Measurements from ENCODE around the gene PLA2G12B. TPM values are rescaled to one million over a fixed set of nuclear protein-coding genes. Genes with fewer than 3 reads are reported as not detected.
"Not testable (repeated sequence)": the region's sequence is repeated elsewhere in the genome, so short reads cannot be mapped to it uniquely, and the experiment has no call there.

PLA2G12B gene
- total and polyA plus RNA-seq, 2 donors from 2014 or later: 0.66 to 10.3 TPM

DNA sequence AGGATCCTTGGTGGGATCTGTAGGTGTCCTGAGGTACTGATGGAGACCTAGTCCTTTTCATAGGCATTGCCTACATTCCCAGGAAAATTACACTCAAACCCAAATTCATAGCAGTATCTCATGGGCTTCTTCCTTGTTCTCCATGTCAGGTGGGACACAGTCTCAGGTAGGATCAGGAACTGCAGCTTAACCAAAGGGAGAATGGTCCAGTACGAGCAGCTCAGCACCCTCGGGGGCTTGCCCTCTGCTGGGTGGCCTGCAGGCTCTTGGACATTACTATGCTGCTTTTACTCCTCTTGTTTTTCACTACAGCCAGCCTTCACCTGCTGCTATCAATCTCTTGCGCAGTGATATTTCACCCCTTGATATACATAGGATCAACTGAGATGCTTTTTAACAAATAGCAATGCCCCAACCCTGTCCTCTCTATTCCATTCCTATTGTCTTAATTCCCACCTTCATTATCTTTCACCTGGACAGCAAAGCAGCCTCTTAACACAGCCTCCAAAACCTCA, 28.6 kb downstream of the PLA2G12B start:
- no peak overlapping the region for H3K27ac ChIP-seq (ENCODE audit: low read depth in 2 of 2, low read length in 2 of 2)
- H3K27me3 ChIP-seq (ENCODE audit: control insufficient read depth, insufficient read depth, low read length): no peaks in the 10 kb centered on the region
- no peak overlapping the region for H3K9ac ChIP-seq (ENCODE audit: low read length in 3 of 3)
- TF ChIP-seq, protein P1, sequence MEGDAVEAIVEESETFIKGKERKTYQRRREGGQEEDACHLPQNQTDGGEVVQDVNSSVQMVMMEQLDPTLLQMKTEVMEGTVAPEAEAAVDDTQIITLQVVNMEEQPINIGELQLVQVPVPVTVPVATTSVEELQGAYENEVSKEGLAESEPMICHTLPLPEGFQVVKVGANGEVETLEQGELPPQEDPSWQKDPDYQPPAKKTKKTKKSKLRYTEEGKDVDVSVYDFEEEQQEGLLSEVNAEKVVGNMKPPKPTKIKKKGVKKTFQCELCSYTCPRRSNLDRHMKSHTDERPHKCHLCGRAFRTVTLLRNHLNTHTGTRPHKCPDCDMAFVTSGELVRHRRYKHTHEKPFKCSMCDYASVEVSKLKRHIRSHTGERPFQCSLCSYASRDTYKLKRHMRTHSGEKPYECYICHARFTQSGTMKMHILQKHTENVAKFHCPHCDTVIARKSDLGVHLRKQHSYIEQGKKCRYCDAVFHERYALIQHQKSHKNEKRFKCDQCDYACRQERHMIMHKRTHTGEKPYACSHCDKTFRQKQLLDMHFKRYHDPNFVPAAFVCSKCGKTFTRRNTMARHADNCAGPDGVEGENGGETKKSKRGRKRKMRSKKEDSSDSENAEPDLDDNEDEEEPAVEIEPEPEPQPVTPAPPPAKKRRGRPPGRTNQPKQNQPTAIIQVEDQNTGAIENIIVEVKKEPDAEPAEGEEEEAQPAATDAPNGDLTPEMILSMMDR (IDR thresholded peaks at IDR 0.05; ENCODE audit: borderline replicate concordance, extremely low read depth, insufficient read depth): no peak
- no peak for FAIRE-seq
- no peaks in the 10 kb centered on the region for H3K36me3 ChIP-seq (ENCODE audit: control insufficient read depth in 2 of 3, insufficient read depth in 3 of 3, low read length in 3 of 3)
- no peak for DNase-seq
- intact Hi-C loops (cut with DNase I): no loop called here
- H3K9me3 ChIP-seq (ENCODE audit: control insufficient read depth in 2 of 3, insufficient read depth in 1 of 3, low read length in 3 of 3): peaks cover 0 to 4% (median 3%) of the 10 kb centered on the region in 3 donors
- no peak overlapping the region for H3K4me3 ChIP-seq (ENCODE audit: low read length in 3 of 3)
- no peaks in the 10 kb centered on the region for H3K4me1 ChIP-seq (ENCODE audit: control insufficient read depth in 2 of 3, insufficient read depth in 2 of 3, low read depth in 1 of 3, low read length in 3 of 3)

DNA sequence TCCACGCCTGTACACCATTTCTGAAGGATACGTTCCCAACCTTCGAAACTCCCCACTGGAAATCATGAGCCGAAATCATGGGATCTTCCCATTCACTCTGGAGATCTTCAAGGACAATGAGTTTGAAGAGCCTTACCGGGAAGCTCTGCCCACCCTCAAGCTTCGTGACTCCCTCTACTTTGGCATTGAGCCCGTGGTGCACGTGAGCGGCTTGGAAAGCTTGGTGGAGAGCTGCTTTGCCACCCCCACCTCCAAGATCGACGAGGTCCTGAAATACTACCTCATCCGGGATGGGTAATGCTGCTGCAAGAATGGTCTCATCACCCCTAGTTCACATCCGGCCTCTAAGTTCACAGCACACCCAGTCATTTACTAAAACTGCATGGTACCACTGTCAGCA, 30.3 kb downstream of the PLA2G12B start:
- Histone ChIP-seq H3K4me3 (ENCODE audit: low read length in 3 of 3) (no peak overlapping the region), H3K4me1 (ENCODE audit: control insufficient read depth in 2 of 3, insufficient read depth in 2 of 3, low read depth in 1 of 3, low read length in 3 of 3) (no peaks in the 10 kb centered on the region), H3K9ac (ENCODE audit: low read length in 3 of 3) (no peak overlapping the region), H3K36me3 (ENCODE audit: control insufficient read depth in 2 of 3, insufficient read depth in 3 of 3, low read length in 3 of 3) (no peaks in the 10 kb centered on the region), H3K9me3 (ENCODE audit: control insufficient read depth in 2 of 3, insufficient read depth in 1 of 3, low read length in 3 of 3) (peaks cover 0 to 4% (median 4%) of the 10 kb centered on the region in 3 donors), H3K27ac (ENCODE audit: low read depth in 2 of 2, low read length in 2 of 2) (no peak overlapping the region), H3K27me3 (ENCODE audit: control insufficient read depth, insufficient read depth, low read length) (no peaks in the 10 kb centered on the region)
- intact Hi-C loops (cut with DNase I): no loop called here
- DNase-seq (no peak), FAIRE-seq (no peak)
- TF ChIP-seq, protein P1 (IDR thresholded peaks at IDR 0.05; ENCODE audit: borderline replicate concordance, extremely low read depth, insufficient read depth): no peak

DNA sequence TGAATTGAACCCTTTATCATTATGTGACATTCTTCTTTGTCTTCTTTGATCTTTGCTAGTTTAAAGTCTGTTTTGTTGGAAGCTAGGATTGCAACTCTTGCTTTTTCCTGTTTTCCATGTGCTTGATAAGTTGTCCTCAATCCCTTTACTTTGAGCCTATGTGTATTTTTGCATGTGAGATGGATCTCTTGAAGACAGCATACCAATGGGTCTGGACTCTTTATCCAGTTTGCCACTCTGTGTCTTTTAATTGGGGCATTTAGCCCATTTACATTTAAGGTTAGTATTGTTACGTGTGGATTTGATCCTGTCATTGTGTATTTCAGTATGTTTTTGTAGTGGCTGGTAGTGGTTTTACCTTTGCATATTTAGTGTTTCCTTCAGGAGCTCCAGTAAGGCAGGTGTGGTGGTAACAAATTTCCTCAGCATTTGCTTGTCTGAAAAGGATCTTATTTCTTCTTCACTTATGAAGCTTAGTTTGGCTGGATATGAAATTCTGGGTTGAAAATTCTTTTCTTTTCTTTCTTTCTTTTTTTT, 33.4 kb downstream of the PLA2G12B start:
- DNase-seq; H3K27me3 ChIP-seq (ENCODE audit: control insufficient read depth, insufficient read depth, low read length); H3K4me3 ChIP-seq (ENCODE audit: low read length in 3 of 3); H3K4me1 ChIP-seq (ENCODE audit: control insufficient read depth in 2 of 3, insufficient read depth in 2 of 3, low read depth in 1 of 3, low read length in 3 of 3); H3K27ac ChIP-seq (ENCODE audit: low read depth in 2 of 2, low read length in 2 of 2); FAIRE-seq; H3K36me3 ChIP-seq (ENCODE audit: control insufficient read depth in 2 of 3, insufficient read depth in 3 of 3, low read length in 3 of 3); H3K9ac ChIP-seq (ENCODE audit: low read length in 3 of 3); H3K9me3 ChIP-seq (ENCODE audit: control insufficient read depth in 2 of 3, insufficient read depth in 1 of 3, low read length in 3 of 3); intact Hi-C loops (cut with DNase I): not testable (repeated sequence)

DNA sequence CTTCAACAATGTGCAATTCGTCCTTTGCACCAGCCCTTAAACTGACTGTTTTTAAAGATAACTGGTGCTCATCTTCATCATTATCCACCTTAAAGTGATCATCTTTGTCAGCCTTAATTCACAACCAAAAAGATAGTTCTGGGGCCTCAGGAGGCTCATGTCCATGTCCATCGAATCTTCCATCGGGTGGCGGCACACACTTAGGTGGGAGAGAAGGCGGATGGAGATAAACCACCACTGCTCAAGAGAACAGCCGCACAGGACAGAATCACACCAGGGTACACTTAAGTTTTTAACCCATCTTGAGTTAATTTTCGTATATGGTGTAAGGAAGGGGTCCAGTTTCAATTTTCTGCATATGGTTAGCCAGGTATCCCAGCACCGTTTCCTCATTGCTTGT, 36.3 kb downstream of the PLA2G12B start:
- H3K9me3 ChIP-seq (ENCODE audit: control insufficient read depth in 2 of 3, insufficient read depth in 1 of 3, low read length in 3 of 3): peaks cover 0 to 4% (median 4%) of the 10 kb centered on the region in 3 donors
- FAIRE-seq (no peak), DNase-seq (no peak)
- no peak overlapping the region for H3K9ac ChIP-seq (ENCODE audit: low read length in 3 of 3)
- TF ChIP-seq, protein P1 (IDR thresholded peaks at IDR 0.05; ENCODE audit: borderline replicate concordance, extremely low read depth, insufficient read depth): no peak
- intact Hi-C loops (cut with DNase I): no loop called here
- no peak overlapping the region for H3K4me3 ChIP-seq (ENCODE audit: low read length in 3 of 3)
- H3K4me1 ChIP-seq (ENCODE audit: control insufficient read depth in 2 of 3, insufficient read depth in 2 of 3, low read depth in 1 of 3, low read length in 3 of 3): no peaks in the 10 kb centered on the region
- no peaks in the 10 kb centered on the region for H3K36me3 ChIP-seq (ENCODE audit: control insufficient read depth in 2 of 3, insufficient read depth in 3 of 3, low read length in 3 of 3)
- no peak overlapping the region for H3K27ac ChIP-seq (ENCODE audit: low read depth in 2 of 2, low read length in 2 of 2)
- no peaks in the 10 kb centered on the region for H3K27me3 ChIP-seq (ENCODE audit: control insufficient read depth, insufficient read depth, low read length)

DNA sequence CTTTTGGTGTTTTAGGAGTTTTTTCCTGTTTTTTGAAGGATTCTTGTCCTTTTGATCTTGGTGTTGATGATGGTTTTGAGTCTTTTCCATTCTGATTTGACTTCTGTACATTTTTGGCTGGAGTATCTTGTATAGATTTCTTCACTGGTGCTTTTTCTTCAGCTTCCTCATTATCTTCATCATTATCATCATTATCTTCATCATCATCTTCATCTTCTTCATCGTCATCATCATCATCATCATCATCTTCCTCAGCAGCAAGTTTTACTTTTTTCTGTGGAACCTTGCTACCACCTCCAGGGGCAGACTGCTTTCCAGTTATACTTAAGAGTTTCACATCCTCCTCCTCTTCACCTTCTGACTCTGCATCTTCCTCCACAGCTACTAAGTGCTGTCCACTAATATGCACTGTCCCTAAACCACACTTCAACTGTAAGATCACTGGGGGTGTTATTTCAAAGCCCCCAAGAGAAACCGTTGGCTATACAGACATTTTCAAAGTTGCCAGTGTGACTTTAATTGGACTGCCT, 36.7 kb downstream of the PLA2G12B start:
- intact Hi-C loops (cut with DNase I); H3K4me1 ChIP-seq (ENCODE audit: control insufficient read depth in 2 of 3, insufficient read depth in 2 of 3, low read depth in 1 of 3, low read length in 3 of 3); DNase-seq; H3K9ac ChIP-seq (ENCODE audit: low read length in 3 of 3); H3K36me3 ChIP-seq (ENCODE audit: control insufficient read depth in 2 of 3, insufficient read depth in 3 of 3, low read length in 3 of 3); H3K9me3 ChIP-seq (ENCODE audit: control insufficient read depth in 2 of 3, insufficient read depth in 1 of 3, low read length in 3 of 3); FAIRE-seq; H3K27ac ChIP-seq (ENCODE audit: low read depth in 2 of 2, low read length in 2 of 2); H3K4me3 ChIP-seq (ENCODE audit: low read length in 3 of 3); H3K27me3 ChIP-seq (ENCODE audit: control insufficient read depth, insufficient read depth, low read length): not testable (repeated sequence)

DNA sequence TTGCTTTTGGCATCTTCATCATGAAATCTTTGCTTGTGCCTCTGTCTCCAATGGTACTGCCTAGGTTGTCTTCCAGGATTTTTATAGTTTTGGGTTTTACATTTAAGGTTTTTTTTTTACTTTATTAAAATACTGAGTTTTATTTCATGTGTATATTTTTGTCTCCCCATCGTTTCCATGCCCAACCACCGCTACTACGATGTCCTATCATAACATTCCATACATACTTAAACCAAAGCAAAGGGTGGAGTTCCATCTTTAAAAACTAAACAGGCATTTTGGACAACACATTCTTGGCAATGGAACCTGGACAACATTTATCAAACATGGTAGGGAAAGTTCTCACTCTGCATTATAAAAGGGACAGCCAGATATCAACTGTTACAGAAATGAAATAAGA, 37.4 kb downstream of the PLA2G12B start:
- H3K9ac ChIP-seq (ENCODE audit: low read length in 3 of 3); H3K4me3 ChIP-seq (ENCODE audit: low read length in 3 of 3); H3K9me3 ChIP-seq (ENCODE audit: control insufficient read depth in 2 of 3, insufficient read depth in 1 of 3, low read length in 3 of 3); H3K4me1 ChIP-seq (ENCODE audit: control insufficient read depth in 2 of 3, insufficient read depth in 2 of 3, low read depth in 1 of 3, low read length in 3 of 3); intact Hi-C loops (cut with DNase I); H3K36me3 ChIP-seq (ENCODE audit: control insufficient read depth in 2 of 3, insufficient read depth in 3 of 3, low read length in 3 of 3); H3K27ac ChIP-seq (ENCODE audit: low read depth in 2 of 2, low read length in 2 of 2); FAIRE-seq; DNase-seq; H3K27me3 ChIP-seq (ENCODE audit: control insufficient read depth, insufficient read depth, low read length): not testable (repeated sequence)
